HG03565 (cell line): ENCODE measurements around the gene C22orf23.

Experiments
- ATAC-seq: cut with Tn5 transposase; IDR thresholded peaks from one replicate; pipeline ENCODE4 v1.9.1; 2021; ENCODE audit warnings: mild to moderate bottlenecking, moderate library complexity; ENCODE audit not compliant: unreplicated experiment

The C22orf23 gene

DNA sequence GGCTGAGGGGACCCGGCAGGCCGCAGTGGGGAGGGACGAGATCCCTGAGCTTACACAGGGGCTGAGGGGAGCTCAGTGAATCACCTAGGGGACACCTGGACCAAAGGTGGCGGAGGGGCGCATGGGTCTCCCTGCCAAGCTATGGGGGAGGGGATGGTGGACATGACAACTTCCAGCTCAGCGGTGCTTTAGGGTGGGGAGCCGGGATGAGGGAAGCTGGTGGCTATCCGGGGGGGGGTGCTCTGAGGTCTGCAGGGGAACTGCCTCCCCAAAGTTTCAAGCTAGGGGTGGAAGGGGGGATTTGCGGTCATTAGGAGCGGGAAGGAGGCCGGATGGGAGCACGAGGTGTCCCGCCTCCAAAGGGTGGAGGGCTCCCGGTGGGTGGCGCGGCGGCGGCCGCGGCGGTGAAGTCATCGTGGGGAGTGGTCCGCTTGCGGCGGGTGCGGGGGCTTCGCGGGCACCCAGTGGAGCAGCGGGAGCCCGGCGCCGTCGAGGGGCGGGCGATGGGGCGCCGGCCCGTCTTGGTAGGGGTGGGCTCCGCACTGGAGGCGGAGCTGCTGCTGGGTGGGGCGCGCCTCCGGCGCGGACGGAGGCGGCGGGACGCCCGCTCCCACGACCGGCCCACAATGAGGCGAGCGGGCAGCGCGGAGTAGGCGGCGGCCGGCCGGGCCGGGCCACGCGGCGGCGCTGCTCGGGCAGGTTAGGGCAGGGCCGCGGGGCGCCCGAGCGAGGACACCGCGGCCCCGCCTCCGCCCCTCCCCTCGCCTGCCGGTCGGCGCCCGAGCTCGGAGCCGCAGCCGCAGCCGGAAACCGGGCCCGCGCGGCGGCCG, 47.7 kb downstream of the C22orf23 start, which contains the start of gene MICALL1:
TSS of gene MICALL1 (plus strand) at position 764 of the 830 bp plus-strand sequence. CDS start 126 bp downstream, outside the sequence.
- ATAC-seq: peak; percentile 59

DNA sequence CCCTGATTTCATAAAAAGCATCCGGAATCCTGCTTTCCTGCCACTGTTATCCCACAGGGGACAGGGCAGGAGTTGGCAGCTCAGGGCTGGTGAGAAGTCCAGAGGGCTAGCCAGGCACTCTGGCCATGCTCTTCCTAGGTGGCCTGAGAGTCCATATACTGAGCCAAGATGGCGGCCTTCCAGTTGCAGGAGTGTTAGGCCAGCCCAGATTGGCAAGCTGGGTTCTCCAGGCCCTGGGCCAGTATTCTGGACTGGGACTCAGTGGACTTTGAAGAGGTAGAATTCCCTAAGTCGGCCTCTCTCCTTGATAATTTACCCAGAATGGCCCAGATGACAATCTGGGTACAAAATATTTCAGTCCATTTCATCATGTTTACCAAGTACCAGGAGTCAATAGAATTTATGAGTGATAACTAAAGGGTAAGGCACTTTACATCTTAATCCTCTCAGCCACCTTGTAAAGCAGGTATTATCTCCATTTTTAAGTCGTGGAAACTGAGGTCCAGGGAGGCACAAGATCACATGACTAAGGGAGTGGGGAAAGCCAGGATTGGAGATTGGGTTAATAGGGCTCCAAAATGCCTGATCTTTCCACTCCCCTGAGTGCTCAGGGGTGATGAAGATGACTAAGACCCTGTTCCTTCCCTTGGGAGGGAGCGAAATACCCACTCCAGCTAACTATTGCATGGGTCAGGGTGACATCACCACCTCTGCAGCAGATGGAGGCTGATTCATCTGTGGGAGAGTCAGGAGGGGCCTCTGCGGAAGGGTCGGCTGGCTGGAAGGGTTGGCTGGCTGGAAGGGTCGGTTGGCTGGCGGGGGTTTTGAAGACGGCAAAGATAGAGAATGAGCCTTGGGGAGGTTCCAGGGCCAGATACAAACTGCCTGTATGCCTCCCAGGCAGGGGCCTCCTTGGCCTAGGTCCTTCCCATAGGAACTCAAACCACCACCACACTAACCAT, 48.5 kb downstream of the C22orf23 start:
- ATAC-seq: no peak

DNA sequence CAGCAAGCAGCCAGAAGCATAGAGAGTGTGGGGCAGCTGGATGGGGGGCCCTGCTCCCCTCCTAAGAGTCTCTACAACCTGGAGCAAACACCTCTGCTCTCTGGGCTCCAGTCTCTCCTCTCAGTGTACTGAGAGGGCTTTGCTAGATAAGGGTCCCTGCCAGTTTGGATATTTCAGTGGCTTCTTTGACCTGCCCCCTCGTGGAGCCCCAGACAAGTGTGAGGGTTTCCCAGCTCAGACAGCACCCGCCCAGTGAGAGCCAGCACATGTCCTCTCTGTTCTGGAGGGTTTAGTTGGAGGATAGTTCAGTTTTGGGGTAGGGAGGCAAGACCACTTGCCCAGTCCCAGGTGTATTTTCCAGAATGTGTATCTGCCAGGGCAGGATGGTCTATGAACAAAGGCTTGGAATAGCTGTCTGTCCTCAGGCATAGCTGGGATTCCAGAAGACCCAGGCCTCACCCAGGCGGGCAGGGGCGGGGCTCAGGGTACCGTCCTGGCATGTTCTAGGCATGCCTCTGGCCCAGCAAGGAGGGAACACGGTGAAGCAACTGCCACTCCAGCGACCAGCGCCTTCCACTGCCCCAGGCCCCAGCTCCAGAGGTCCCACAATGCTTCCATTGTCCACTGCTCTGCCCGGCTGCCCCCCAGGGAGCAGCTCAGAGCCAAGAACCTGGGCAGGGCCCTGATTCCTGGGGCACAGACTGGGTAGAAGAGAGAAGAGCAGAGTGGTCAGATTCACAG, 54.8 kb downstream of the C22orf23 start:
- ATAC-seq: no peak

DNA sequence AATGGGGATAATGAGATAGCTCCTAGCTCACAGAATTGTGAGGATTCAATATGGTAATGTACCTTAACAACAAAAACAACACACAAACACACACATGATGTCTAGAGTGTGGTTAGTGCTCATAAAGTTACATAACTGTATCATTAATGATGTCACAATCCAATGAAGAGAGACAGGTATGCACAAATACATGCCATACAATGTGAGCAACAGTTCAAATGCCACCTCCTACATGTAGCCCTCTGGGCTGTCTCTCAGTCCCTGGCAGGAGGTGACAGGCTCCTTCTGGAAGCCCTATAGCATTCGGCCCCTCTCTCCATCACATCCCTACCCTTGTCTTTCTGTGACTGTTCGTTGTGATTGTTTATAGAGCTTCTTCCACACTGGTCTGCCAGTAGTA, 55.6 kb downstream of the C22orf23 start:
- ATAC-seq: no peak

- ATAC-seq: no peak
Observed at GRCh38 chr22:37896939-37897338, 56.5 kb downstream of the C22orf23 start.

GRCh38 chr22:37896181-37896592, 57.2 kb downstream of the C22orf23 start:
- no peak for ATAC-seq

- ATAC-seq: no peak
Observed at GRCh38 chr22:37894939-37895670, 58.3 kb downstream of the C22orf23 start.

DNA sequence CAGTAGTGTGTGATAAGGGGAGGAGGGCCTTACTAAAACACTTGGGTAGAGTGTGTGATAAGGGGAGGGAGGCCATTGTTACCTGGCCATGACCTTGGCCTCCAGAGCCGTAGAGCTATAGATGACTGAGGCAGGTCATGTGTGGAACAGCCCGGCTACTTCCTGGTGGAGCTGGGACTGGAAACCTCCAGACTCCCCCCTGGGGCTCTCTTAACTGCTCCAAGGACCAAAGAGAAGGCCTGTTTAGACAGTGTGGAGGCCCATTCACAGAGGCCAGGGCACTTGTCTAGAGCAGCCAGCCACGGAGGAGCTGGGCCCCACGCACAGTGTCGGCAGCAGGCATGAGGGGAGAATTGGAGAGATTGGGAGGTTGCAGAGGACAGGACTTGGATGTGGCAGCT, 59.8 kb downstream of the C22orf23 start:
- no peak for ATAC-seq
